GM21717 (cell line): ENCODE data around the gene ATOSA.

Experiments
- ATAC-seq: cut with Tn5 transposase; IDR thresholded peaks from one replicate; pipeline ENCODE4 v1.9.1; 2021; ENCODE audit warnings: mild to moderate bottlenecking, moderate library complexity; ENCODE audit not compliant: unreplicated experiment

The ATOSA gene

GRCh38 chr15:52679232-52680040 is at the start of gene ATOSA:
Gene ATOSA (minus strand): TSS chr15:52679388. CDS start chr15:52678021, 1,367 bp downstream.
- peak; percentile 63 for ATAC-seq

GRCh38 chr15:52728899-52729298 is 49.7 kb upstream of the ATOSA start:
- ATAC-seq: no peak

GRCh38 chr15:52727815-52728214 is 48.6 kb upstream of the ATOSA start:
- no peak for ATAC-seq

- no peak for ATAC-seq
Observed at GRCh38 chr15:52726195-52726594, 47.0 kb upstream of the ATOSA start.

GRCh38 chr15:52718551-52718950 is 39.4 kb upstream of the ATOSA start:
- no peak for ATAC-seq

GRCh38 chr15:52717924-52718323 is 38.7 kb upstream of the ATOSA start:
- no peak for ATAC-seq

GRCh38 chr15:52717481-52717880 is 38.3 kb upstream of the ATOSA start:
- no peak for ATAC-seq

GRCh38 chr15:52716536-52716935 is 37.3 kb upstream of the ATOSA start:
- no peak for ATAC-seq

GRCh38 chr15:52715411-52715810 is 36.2 kb upstream of the ATOSA start:
- no peak for ATAC-seq

- ATAC-seq: no peak
Observed at GRCh38 chr15:52714968-52715367, 35.8 kb upstream of the ATOSA start.

- ATAC-seq: no peak
Observed at GRCh38 chr15:52710708-52711389, 31.7 kb upstream of the ATOSA start.

- ATAC-seq: peak; percentile 58
Observed at GRCh38 chr15:52710050-52710707, 31.0 kb upstream of the ATOSA start.

GRCh38 chr15:52709187-52709981 is 30.2 kb upstream of the ATOSA start:
- ATAC-seq: peak; percentile 93

GRCh38 chr15:52706091-52706490 is 26.9 kb upstream of the ATOSA start:
- ATAC-seq: no peak

GRCh38 chr15:52702390-52702789 is 23.2 kb upstream of the ATOSA start:
- ATAC-seq: no peak

- no peak for ATAC-seq
Observed at GRCh38 chr15:52699457-52699856, 20.3 kb upstream of the ATOSA start.

GRCh38 chr15:52698514-52698913 is 19.3 kb upstream of the ATOSA start:
- ATAC-seq: no peak

- ATAC-seq: no peak
Observed at GRCh38 chr15:52697051-52697450, 17.9 kb upstream of the ATOSA start.

- ATAC-seq: no peak
Observed at GRCh38 chr15:52695154-52695553, 16.0 kb upstream of the ATOSA start.

GRCh38 chr15:52689562-52689961 is 10.4 kb upstream of the ATOSA start:
- ATAC-seq: no peak

GRCh38 chr15:52683580-52683979 is 4.4 kb upstream of the ATOSA start:
- peak; percentile 57 for ATAC-seq
